ENCODE measurements around the gene PSMB5. TPM values are rescaled to one million over a fixed set of nuclear protein-coding genes. Genes with fewer than 3 reads are reported as not detected.

PSMB5 gene
- total and polyA plus RNA-seq, 2 of the 13 experiments (the other 11 are each of a cell fraction or from before 2014, with no cell fraction given), result 705 to 871 TPM

DNA sequence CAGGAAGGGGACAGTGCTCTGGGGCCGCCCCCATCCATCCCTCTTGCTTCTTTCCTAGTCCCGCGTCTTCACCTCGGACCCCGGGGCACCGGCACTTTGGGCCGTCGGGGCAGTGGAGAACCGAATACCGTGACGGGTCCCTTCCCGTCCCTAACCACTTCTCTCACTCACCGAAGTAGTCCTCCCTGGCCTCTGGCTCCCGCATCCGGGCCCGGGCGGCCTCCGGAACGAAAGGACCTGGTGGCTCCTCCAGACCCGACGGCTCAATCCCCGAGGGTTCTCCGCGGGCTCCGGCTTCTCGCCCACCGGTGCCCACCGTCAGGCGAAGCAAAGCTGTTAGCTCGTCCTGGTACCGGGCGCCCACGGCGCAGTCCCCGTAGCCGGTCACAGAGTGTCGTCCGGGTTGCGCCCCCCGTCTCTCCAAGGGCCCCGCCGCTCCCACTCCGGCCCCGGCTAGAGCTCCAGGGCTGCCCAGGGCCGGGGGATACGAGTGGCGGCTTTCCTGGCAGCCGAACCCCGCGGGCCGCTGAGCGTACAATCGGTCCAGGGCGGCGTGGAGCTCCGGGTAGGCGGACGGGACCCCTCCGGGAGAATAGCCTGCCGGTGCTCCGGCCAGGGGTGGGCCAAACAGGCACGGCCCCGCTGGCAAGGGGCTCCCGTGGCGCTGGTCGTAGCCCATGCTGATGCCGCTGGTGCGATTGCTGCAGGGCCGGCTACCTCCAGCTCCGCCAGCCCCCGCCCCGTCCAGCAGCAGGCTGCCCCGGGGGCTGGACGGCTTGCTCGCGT lies 53.4 kb downstream of the PSMB5 start (continued):
- TF ChIP-seq HBP1 (CRISPR knock-in tag; IDR thresholded peaks at IDR 0.05; ENCODE audit: low read depth) (peak; percentile 11), SAFB2 (CRISPR knock-in tag; IDR thresholded peaks at IDR 0.05; ENCODE audit: borderline replicate concordance, low read depth) (0 out of 2 replicates have a peak, but pooled peaks have one; percentile 26), ZBTB26 (CRISPR knock-in tag; IDR thresholded peaks at IDR 0.05; ENCODE audit: borderline replicate concordance) (peak; percentile 32; the same call in 1 of the 2 replicates), ZNF674 (CRISPR knock-in tag; IDR thresholded peaks at IDR 0.05; ENCODE audit: low read depth) (peak; percentile 61; the same call in 1 of the 2 replicates), ZNF567 (CRISPR knock-in tag; IDR thresholded peaks at IDR 0.05; ENCODE audit: borderline replicate concordance) (peak; percentile 71), ZNF570 (CRISPR knock-in tag; IDR thresholded peaks at IDR 0.05; ENCODE audit: borderline replicate concordance) (no peak), ZKSCAN8 (CRISPR knock-in tag; IDR thresholded peaks at IDR 0.05; ENCODE audit: borderline replicate concordance) (0 out of 2 replicates have a peak, but pooled peaks have one; percentile 9), ZSCAN25 (CRISPR knock-in tag; IDR thresholded peaks at IDR 0.05) (0 out of 2 replicates have a peak, but pooled peaks have one; percentile 30), CBX5 (CRISPR knock-in tag; IDR thresholded peaks at IDR 0.05; ENCODE audit: borderline replicate concordance) (peak; percentile 34; the same call in 1 of the 2 replicates), NCOA2 (CRISPR knock-in tag; IDR thresholded peaks at IDR 0.05) (peak; percentile 5; the same call in 1 of the 2 replicates), HES4 (CRISPR knock-in tag; IDR thresholded peaks at IDR 0.05; ENCODE audit: borderline replicate concordance) (no peak), MTA3 (CRISPR knock-in tag; IDR thresholded peaks at IDR 0.05) (no peak), RNF2 (conservative IDR thresholded peaks at IDR 0.05; ENCODE audit: low read depth) (no peak), ASH2L (IDR thresholded peaks at IDR 0.05; ENCODE audit: insufficient read length, low read depth, low read length) (peak; percentile 76), AGO2 (optimal IDR thresholded peaks at IDR 0.05; ENCODE audit: low read depth, low read length) (peak; percentile 98), ZNF24 (IDR thresholded peaks at IDR 0.05) (no peak), JUN (CRISPR knock-in tag; IDR thresholded peaks at IDR 0.05) (peak; percentile 4; the same call in 1 of the 2 replicates), ZNF562 (CRISPR knock-in tag; IDR thresholded peaks at IDR 0.05; ENCODE audit: borderline replicate concordance) (no peak), SP140L (CRISPR knock-in tag; IDR thresholded peaks at IDR 0.05; ENCODE audit: borderline replicate concordance) (0 out of 2 replicates have a peak, but pooled peaks have one; percentile 55), ATRX (CRISPR knock-in tag; IDR thresholded peaks at IDR 0.05; ENCODE audit: borderline replicate concordance) (no peak), ZNF34 (CRISPR knock-in tag; IDR thresholded peaks at IDR 0.05; ENCODE audit: borderline replicate concordance) (peak; percentile 79; the same call in 1 of the 2 replicates), CREB1 (IDR thresholded peaks at IDR 0.05) (no peak), CREB1 (CRISPR knock-in tag; IDR thresholded peaks at IDR 0.05) (no peak), ZNF552 (CRISPR knock-in tag; IDR thresholded peaks at IDR 0.05; ENCODE audit: borderline replicate concordance) (0 out of 2 replicates have a peak, but pooled peaks have one; percentile 3), ZNF136 (CRISPR knock-in tag; IDR thresholded peaks at IDR 0.05; ENCODE audit: low read depth) (0 out of 2 replicates have a peak, but pooled peaks have one; percentile 22), MAF1 (CRISPR knock-in tag; IDR thresholded peaks at IDR 0.05; ENCODE audit: borderline replicate concordance) (no peak), KDM4B (CRISPR knock-in tag; IDR thresholded peaks at IDR 0.05) (peak; percentile 10; the same call in 1 of the 2 replicates), MTA1 (CRISPR knock-in tag; IDR thresholded peaks at IDR 0.05; ENCODE audit: borderline replicate concordance) (peak; percentile 63)
